Karpas-422 (cell line): ENCODE measurements around the gene HAPLN2. TPM values are rescaled to one million over a fixed set of nuclear protein-coding genes. Genes with fewer than 3 reads are reported as not detected.

Source experiments
- DNase-seq: peaks from one replicate; pipeline ENCODE4 v3.0.0-alpha.2; 2015
- H2AFZ ChIP-seq: fragments of 200-600 bp; sonication (generic); 2 replicates; pipeline ENCODE4 v1.6.1; 2014; ENCODE audit warnings: antibody characterized with exemption, low read length, mixed read lengths
- H3K27ac ChIP-seq: fragments of 200-600 bp; sonication (generic); 2 replicates; pipeline ENCODE4 v1.5.1; 2014; ENCODE audit warnings: mild to moderate bottlenecking, low read length, moderate library complexity
- H3K27me3 ChIP-seq: fragments of 200-600 bp; sonication (generic); 2 replicates; pipeline ENCODE4 v1.6.1; 2014; ENCODE audit warnings: low read length, mixed read lengths
- H3K36me3 ChIP-seq: fragments of 200-600 bp; sonication (generic); 2 replicates; pipeline ENCODE4 v1.6.1; 2014; ENCODE audit warnings: low read length, mixed read lengths; ENCODE audit not compliant: insufficient read depth
- H3K4me1 ChIP-seq: fragments of 200-600 bp; sonication (generic); 2 replicates; pipeline ENCODE4 v1.6.1; 2014; ENCODE audit warnings: mild to moderate bottlenecking, low read length, mixed read lengths
- H3K4me2 ChIP-seq: fragments of 200-600 bp; sonication (generic); 2 replicates; pipeline ENCODE4 v1.6.1; 2014; ENCODE audit warnings: low read length, low read depth, mild to moderate bottlenecking; ENCODE audit not compliant: poor library complexity, severe bottlenecking
- H3K4me3 ChIP-seq: fragments of 200-600 bp; sonication (generic); 2 replicates; pipeline ENCODE4 v1.5.1; 2014; ENCODE audit warnings: mild to moderate bottlenecking, antibody characterized with exemption, low read length, mixed read lengths
- H3K79me2 ChIP-seq: fragments of 200-600 bp; sonication (generic); 2 replicates; pipeline ENCODE4 v1.6.1; 2014; ENCODE audit warnings: mild to moderate bottlenecking, low read length, mixed read lengths
- H3K9ac ChIP-seq: fragments of 200-600 bp; sonication (generic); 2 replicates; pipeline ENCODE4 v1.6.0; 2014; ENCODE audit warnings: low read length
- H3K9me2 ChIP-seq: fragments of 200-600 bp; sonication (generic), shearing (Covaris generic); replicated peaks from 2 replicates; pipeline ENCODE4 v1.6.0; 2014; ENCODE audit warnings: mild to moderate bottlenecking, low read length, moderate library complexity; ENCODE audit not compliant: insufficient read depth
- H3K9me3 ChIP-seq: fragments of 300-700, 200-600 bp; sonication (generic); 2 replicates; pipeline ENCODE4 v1.6.1; 2014; ENCODE audit warnings: low read length, mixed read lengths
- H4K20me1 ChIP-seq: fragments of 200-600 bp; sonication (generic); 2 replicates; pipeline ENCODE4 v1.6.1; 2014; ENCODE audit warnings: mild to moderate bottlenecking, antibody characterized with exemption, low read length, low read depth; ENCODE audit not compliant: insufficient read depth
- total RNA-seq: library from RNA; depleted of rRNA; stranded (reverse); fragments of >200 nt; shearing (Covaris generic); gene quantifications from 2 replicates; pipeline ENCODE4 v1.2.3, GENCODE V29; 2014; ENCODE audit warnings: low replicate concordance

The HAPLN2 gene
- total RNA-seq, 1 experiment from 2014 or later, result not detected

GRCh38 chr1:156619582-156619955 is 354 bp downstream of the HAPLN2 start:
- Histone ChIP-seq H3K9me2 (no peaks in the 10 kb centered on the region), H3K36me3 (no peaks in the 10 kb centered on the region)
- no peak for DNase-seq

GRCh38 chr1:156622581-156623297 is 3.5 kb downstream of the HAPLN2 start:
- DNase-seq, result no peak
- no peaks in the 10 kb centered on the region for H3K9me2 ChIP-seq
- no peaks in the 10 kb centered on the region for H4K20me1 ChIP-seq
- H3K36me3 ChIP-seq, result no peaks in the 10 kb centered on the region
- H3K79me2 ChIP-seq, result no peaks in the 10 kb centered on the region
- no peak overlapping the region for H3K4me3 ChIP-seq
- H3K4me1 ChIP-seq, result peaks cover 8% of the 10 kb centered on the region
- no peaks in the 10 kb centered on the region for H3K27me3 ChIP-seq
- H2AFZ ChIP-seq, result no peak overlapping the region
- H3K9ac ChIP-seq, result no peak overlapping the region
- H3K9me3 ChIP-seq, result no peaks in the 10 kb centered on the region
- no peak overlapping the region for H3K4me2 ChIP-seq
- H3K27ac ChIP-seq, result no peak overlapping the region

More at GRCh38 chr1:156619582-156619955, 354 bp downstream of the HAPLN2 start:
- Histone ChIP-seq H3K9ac (no peak overlapping the region), H3K4me3 (no peak overlapping the region), H3K4me1 (peaks cover 8% of the 10 kb centered on the region), H3K79me2 (no peaks in the 10 kb centered on the region), H3K27ac (no peak overlapping the region), H4K20me1 (no peaks in the 10 kb centered on the region), H2AFZ (no peak overlapping the region), H3K4me2 (no peak overlapping the region), H3K9me3 (no peaks in the 10 kb centered on the region), H3K27me3 (no peaks in the 10 kb centered on the region)

GRCh38 chr1:156623946-156624813 is 5.0 kb downstream of the HAPLN2 start:
- no peak overlapping the region for H3K4me2 ChIP-seq
- H3K27me3 ChIP-seq, result no peaks in the 10 kb centered on the region
- H3K9ac ChIP-seq, result no peak overlapping the region
- H4K20me1 ChIP-seq, result no peaks in the 10 kb centered on the region
- H3K4me1 ChIP-seq, result peaks cover 8% of the 10 kb centered on the region
- H3K4me3 ChIP-seq, result no peak overlapping the region
- H3K36me3 ChIP-seq, result no peaks in the 10 kb centered on the region
- DNase-seq, result no peak
- no peak overlapping the region for H3K27ac ChIP-seq
- H2AFZ ChIP-seq, result no peak overlapping the region
- no peaks in the 10 kb centered on the region for H3K9me3 ChIP-seq
- no peaks in the 10 kb centered on the region for H3K9me2 ChIP-seq
- no peaks in the 10 kb centered on the region for H3K79me2 ChIP-seq

- H3K27me3 ChIP-seq, result no peaks in the 10 kb centered on the region
- H3K4me1 ChIP-seq, result peaks cover 4% of the 10 kb centered on the region
- no peaks in the 10 kb centered on the region for H3K79me2 ChIP-seq
- no peak overlapping the region for H3K4me2 ChIP-seq
- H2AFZ ChIP-seq, result no peak overlapping the region
- no peak overlapping the region for H3K27ac ChIP-seq
- no peak overlapping the region for H3K9ac ChIP-seq
- H3K9me2 ChIP-seq, result no peaks in the 10 kb centered on the region
- H4K20me1 ChIP-seq, result no peaks in the 10 kb centered on the region
- H3K4me3 ChIP-seq, result no peak overlapping the region
- DNase-seq, result no peak
- no peaks in the 10 kb centered on the region for H3K36me3 ChIP-seq
- H3K9me3 ChIP-seq, result no peaks in the 10 kb centered on the region
Measured at GRCh38 chr1:156624814-156625435, 5.7 kb downstream of the HAPLN2 start.

GRCh38 chr1:156625436-156626078 is 6.3 kb downstream of the HAPLN2 start:
- no peak overlapping the region for H3K4me3 ChIP-seq
- H3K9me2 ChIP-seq, result no peaks in the 10 kb centered on the region
- no peak overlapping the region for H2AFZ ChIP-seq
- no peak overlapping the region for H3K4me2 ChIP-seq
- no peaks in the 10 kb centered on the region for H3K36me3 ChIP-seq
- no peaks in the 10 kb centered on the region for H3K4me1 ChIP-seq
- no peaks in the 10 kb centered on the region for H3K79me2 ChIP-seq
- no peak overlapping the region for H3K9ac ChIP-seq
- H3K27me3 ChIP-seq, result no peaks in the 10 kb centered on the region
- H3K27ac ChIP-seq, result no peak overlapping the region
- H3K9me3 ChIP-seq, result no peaks in the 10 kb centered on the region
- no peaks in the 10 kb centered on the region for H4K20me1 ChIP-seq
- peak; percentile 80 for DNase-seq

GRCh38 chr1:156626079-156626438 is 6.8 kb downstream of the HAPLN2 start:
- no peaks in the 10 kb centered on the region for H3K9me3 ChIP-seq
- no peaks in the 10 kb centered on the region for H3K79me2 ChIP-seq
- H2AFZ ChIP-seq, result no peak overlapping the region
- no peak overlapping the region for H3K4me3 ChIP-seq
- H3K27ac ChIP-seq, result no peak overlapping the region
- no peak overlapping the region for H3K9ac ChIP-seq
- H3K4me2 ChIP-seq, result no peak overlapping the region
- no peaks in the 10 kb centered on the region for H3K4me1 ChIP-seq
- no peaks in the 10 kb centered on the region for H3K9me2 ChIP-seq
- H3K36me3 ChIP-seq, result no peaks in the 10 kb centered on the region
- H4K20me1 ChIP-seq, result no peaks in the 10 kb centered on the region
- no peak for DNase-seq
- no peaks in the 10 kb centered on the region for H3K27me3 ChIP-seq

GRCh38 chr1:156627313-156627880 is 8.2 kb downstream of the HAPLN2 start:
- H3K4me1 ChIP-seq, result no peaks in the 10 kb centered on the region
- H3K27me3 ChIP-seq, result no peaks in the 10 kb centered on the region
- no peaks in the 10 kb centered on the region for H4K20me1 ChIP-seq
- no peaks in the 10 kb centered on the region for H3K36me3 ChIP-seq
- no peak for DNase-seq
- no peak overlapping the region for H2AFZ ChIP-seq
- H3K9me3 ChIP-seq, result no peaks in the 10 kb centered on the region
- H3K27ac ChIP-seq, result no peak overlapping the region
- no peaks in the 10 kb centered on the region for H3K9me2 ChIP-seq
- no peaks in the 10 kb centered on the region for H3K79me2 ChIP-seq
- H3K4me2 ChIP-seq, result no peak overlapping the region
- H3K9ac ChIP-seq, result no peak overlapping the region
- H3K4me3 ChIP-seq, result no peak overlapping the region
